GM12892 (cell line): ENCODE measurements around the gene SLC25A39.

Source experiments
- POLR2A ChIP-seq: IDR thresholded peaks from 2 replicates; pipeline ENCODE4 v1.6.1; 2011; ENCODE audit warnings: low read depth, low read length, control low read depth
- POLR2AphosphoS5 ChIP-seq: IDR thresholded peaks from 2 replicates; pipeline ENCODE4 v1.6.1; 2011; ENCODE audit warnings: low read depth, low read length, control low read depth

GRCh38 chr17:44312396-44313104 lies 12.1 kb downstream of the SLC25A39 start:
- TF ChIP-seq POLR2AphosphoS5 (no peak), POLR2A (no peak)
